ENCODE results near the gene PAF1. TPM values are rescaled to one million over a fixed set of nuclear protein-coding genes. Genes with fewer than 3 reads are reported as not detected.
A peak's percentile ranks its signal among the peaks of the same experiment; 100 is the strongest.

The PAF1 gene
- total and polyA plus RNA-seq, 2 of the 13 experiments (the other 11 are each of a cell fraction or from before 2014, with no cell fraction given) = 30.2 to 31.1 TPM

- TF ChIP-seq ZNF432 (CRISPR knock-in tag; IDR thresholded peaks at IDR 0.05; ENCODE audit: borderline replicate concordance) (no peak), ZBTB20 (CRISPR knock-in tag; IDR thresholded peaks at IDR 0.05; ENCODE audit: borderline replicate concordance, low read depth) (no peak), PREB (CRISPR knock-in tag; IDR thresholded peaks at IDR 0.05) (no peak), ZNF510 (CRISPR knock-in tag; IDR thresholded peaks at IDR 0.05; ENCODE audit: low read depth) (peak; percentile 77; the same call in 1 of the 2 replicates), ISL2 (CRISPR knock-in tag; IDR thresholded peaks at IDR 0.05) (peak; percentile 62)
Measured at GRCh38 chr19:39401549-39402345, 10.8 kb upstream of the PAF1 start (continued).

- Histone ChIP-seq H3K27me3 (ENCODE audit: control insufficient read depth in 1 of 2, insufficient read depth in 2 of 2, low read length in 2 of 2) (no peaks in the 10 kb centered on the region), H4K20me1 (ENCODE audit: insufficient read depth, low read length) (no peaks in the 10 kb centered on the region), H3K4me2 (ENCODE audit: low read depth, low read length) (peak overlapping the region; percentile 67), H3K4me1 (ENCODE audit: insufficient read depth, low read length) (peaks cover 73% of the 10 kb centered on the region), H3K79me2 (ENCODE audit: insufficient read depth, low read length) (no peaks in the 10 kb centered on the region), H3K9ac (ENCODE audit: insufficient read depth, low read depth, low read length) (peak overlapping the region; percentile 77), H3K4me3 (replicated peaks in 1 of 3; ENCODE audit: insufficient read depth in 1 of 3, low read depth in 2 of 3, low read length in 3 of 3) (peak overlapping the region in 1 of 3 experiments; percentile 49; a peak in 2 of 6 replicates), H3K27ac (ENCODE audit: extremely low read length, insufficient read depth, low read length) (peak overlapping the region; percentile 98), H2AFZ (ENCODE audit: low read length) (no peak overlapping the region), H3K36me3 (replicated peaks in 1 of 2; ENCODE audit: control insufficient read depth in 1 of 2, insufficient read depth in 2 of 2, low read length in 2 of 2) (no peaks in the 10 kb centered on the region), H3K9me3 (ENCODE audit: low read length) (no peaks in the 10 kb centered on the region)
- ChIA-PET POLR2A (interaction anchor here (0.9 to 2.7 kb wide), 13 partner anchors 10 to 255 kb away, joined by 3 to 64 read pairs (median 8); partner anchors contain the start of genes MED29, PAF1, PLEKHG2 and RPS16), CTCF (ENCODE audit: low intra/inter-chr PET ratio, low total read pairs) (interaction anchor here (0.7 kb wide), 1 partner anchor 11 kb away, joined by 3 read pairs; the partner anchor contains the start of gene PLEKHG2)
- ATAC-seq (peak; percentile 25), DNase-seq (ENCODE audit: low spot score) (no peak), FAIRE-seq (no peak)
- BruUV-seq (replicated peaks) = TSS peak; percentile 78
- intact Hi-C loops (cut with micrococcal nuclease; ENCODE audit: unreplicated experiment) = loop anchor here (1.0 to 5.0 kb wide), 2 partner anchors 10 to 1041 kb away; partner anchors contain the start of gene SERTAD3
- in situ Hi-C loops (cut with HindIII; ENCODE audit: extremely low pct_ligation_motif_present, low pct_unique_long_range_greater_than_20kb) = no loop called here
- WGBS (ENCODE audit: low lambda C conversion rate) = 11% methylated on average over 4 of the region's 4 CpGs
- TF ChIP-seq TFDP1 (CRISPR knock-in tag; IDR thresholded peaks at IDR 0.05; ENCODE audit: borderline replicate concordance) (no peak), ZBTB10 (CRISPR knock-in tag; IDR thresholded peaks at IDR 0.05; ENCODE audit: borderline replicate concordance) (peak; percentile 56; the same call in 1 of the 2 replicates), ZNF749 (CRISPR knock-in tag; IDR thresholded peaks at IDR 0.05; ENCODE audit: borderline replicate concordance) (no peak), HOXA5 (CRISPR knock-in tag; IDR thresholded peaks at IDR 0.05) (0 out of 2 replicates have a peak, but pooled peaks have one; percentile 22), ZNF549 (CRISPR knock-in tag; IDR thresholded peaks at IDR 0.05) (no peak), CHCHD3 (CRISPR knock-in tag; IDR thresholded peaks at IDR 0.05) (no peak), ZNF777 (CRISPR knock-in tag; IDR thresholded peaks at IDR 0.05) (0 out of 2 replicates have a peak, but pooled peaks have one; percentile 38), ZNF205 (CRISPR knock-in tag; IDR thresholded peaks at IDR 0.05) (no peak), MAFK (conservative IDR thresholded peaks at IDR 0.05 in 1 of 2, IDR thresholded peaks at IDR 0.05 in 1 of 2; ENCODE audit: low read length in 2 of 2) (peak in 1 of 2 experiments; percentile 41; a peak in 1 of 4 replicates), FOXP1 (IDR thresholded peaks at IDR 0.05) (no peak), FOXP1 (CRISPR knock-in tag; IDR thresholded peaks at IDR 0.05) (peak; percentile 43; the same call in 1 of the 2 replicates), NKX3-1 (CRISPR knock-in tag; IDR thresholded peaks at IDR 0.05) (no peak), GATA4 (IDR thresholded peaks at IDR 0.05; ENCODE audit: borderline replicate concordance, low read depth) (peak; percentile 79; the same call in 1 of the 2 replicates)
Measured at GRCh38 chr19:39401070-39401548, 10.2 kb upstream of the PAF1 start.

All from HepG2 (cell line).